Adrenal gland (tissue), 5 donors: Measurements from ENCODE around the gene IL31.

Source experiments
- CTCF ChIP-seq, 6 experiments: fragments of 450-650 bp in 4 of 6; fragments of 200-600 bp in 2 of 6; sonication (generic) in 1 of 6; IDR thresholded peaks; 1 replicate in 5 of 6; 2 replicates in 1 of 6; pipeline versions ENCODE4 v1.5.1 to v1.8.0; 2016 to 2021; ENCODE audit warnings: antibody characterized with exemption in 6 of 6, mild to moderate bottlenecking in 2 of 6, moderate library complexity in 1 of 6
- POLR2A ChIP-seq, 2 donors: fragments of 450-650 bp; IDR thresholded peaks; one replicate each; pipeline ENCODE4 v1.6.1; 2017; ENCODE audit warnings: antibody characterized with exemption in 2 of 2, mild to moderate bottlenecking in 2 of 2, moderate library complexity in 1 of 2
- donor health status: DM: no; HTN: no; CAD: no.

DNA sequence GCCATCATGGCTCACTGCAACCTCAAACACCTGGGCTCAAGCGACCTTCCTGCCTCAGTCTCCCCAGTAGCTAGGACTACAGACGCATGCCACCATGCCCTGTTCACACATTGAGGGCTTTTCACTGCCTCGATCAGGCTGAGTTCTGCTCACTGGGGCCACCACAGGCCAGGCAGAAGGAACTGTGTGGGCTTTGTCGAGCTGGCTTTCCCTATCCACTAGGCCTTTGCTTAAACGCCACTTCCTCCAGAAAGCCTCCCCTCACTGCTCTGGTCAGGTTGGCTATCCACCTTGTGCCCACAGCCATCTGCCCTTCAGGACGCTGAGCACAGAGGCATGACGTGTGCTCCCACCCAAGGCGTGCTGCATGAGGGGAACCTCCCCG is 50.3 kb downstream of the IL31 start:
- TF ChIP-seq CTCF (IDR thresholded peaks at IDR 0.05), result no peak
- TF ChIP-seq POLR2A (IDR thresholded peaks at IDR 0.05), result no peak
